ENCODE results near the gene HMBS. TPM values are rescaled to one million over a fixed set of nuclear protein-coding genes. Genes with fewer than 3 reads are reported as not detected.

Gene HMBS
- total RNA-seq, 1 donor from 2014 or later, result 38.2 TPM

DNA sequence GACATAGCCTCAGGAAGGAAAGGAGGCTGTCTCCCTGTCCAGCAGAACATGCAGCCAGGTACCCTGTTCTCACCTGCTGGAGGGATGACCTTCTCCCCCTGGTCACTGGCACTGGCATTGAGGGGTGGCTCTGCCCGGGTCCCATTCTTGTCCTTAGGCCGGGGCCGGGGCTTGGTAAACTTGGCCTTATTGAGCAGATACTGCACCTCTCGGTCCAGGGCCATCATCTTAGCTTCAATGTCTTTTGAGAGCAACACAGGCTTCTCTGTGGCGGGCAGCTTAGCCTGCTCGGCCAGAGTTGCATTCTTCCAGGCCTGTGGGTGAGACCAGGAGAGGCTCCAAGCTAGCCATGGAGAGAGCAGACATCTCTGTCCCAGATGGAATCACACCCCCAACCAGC, 38.2 kb upstream of the HMBS start:
- Mint-ChIP-seq H3K4me3 (no peak overlapping the region), H3K27me3 (no peaks in the 10 kb centered on the region), H3K9me3 (no peaks in the 10 kb centered on the region), H3K4me1 (ENCODE audit: unreplicated experiment) (no peaks in the 10 kb centered on the region), H3K36me3 (peaks cover 3% of the 10 kb centered on the region), H3K27ac (no peak overlapping the region)
- TF ChIP-seq, protein P1, sequence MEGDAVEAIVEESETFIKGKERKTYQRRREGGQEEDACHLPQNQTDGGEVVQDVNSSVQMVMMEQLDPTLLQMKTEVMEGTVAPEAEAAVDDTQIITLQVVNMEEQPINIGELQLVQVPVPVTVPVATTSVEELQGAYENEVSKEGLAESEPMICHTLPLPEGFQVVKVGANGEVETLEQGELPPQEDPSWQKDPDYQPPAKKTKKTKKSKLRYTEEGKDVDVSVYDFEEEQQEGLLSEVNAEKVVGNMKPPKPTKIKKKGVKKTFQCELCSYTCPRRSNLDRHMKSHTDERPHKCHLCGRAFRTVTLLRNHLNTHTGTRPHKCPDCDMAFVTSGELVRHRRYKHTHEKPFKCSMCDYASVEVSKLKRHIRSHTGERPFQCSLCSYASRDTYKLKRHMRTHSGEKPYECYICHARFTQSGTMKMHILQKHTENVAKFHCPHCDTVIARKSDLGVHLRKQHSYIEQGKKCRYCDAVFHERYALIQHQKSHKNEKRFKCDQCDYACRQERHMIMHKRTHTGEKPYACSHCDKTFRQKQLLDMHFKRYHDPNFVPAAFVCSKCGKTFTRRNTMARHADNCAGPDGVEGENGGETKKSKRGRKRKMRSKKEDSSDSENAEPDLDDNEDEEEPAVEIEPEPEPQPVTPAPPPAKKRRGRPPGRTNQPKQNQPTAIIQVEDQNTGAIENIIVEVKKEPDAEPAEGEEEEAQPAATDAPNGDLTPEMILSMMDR (conservative IDR thresholded peaks at IDR 0.05), result no peak
- no peak for DNase-seq (ENCODE audit: extremely low spot score, unreplicated experiment)

DNA sequence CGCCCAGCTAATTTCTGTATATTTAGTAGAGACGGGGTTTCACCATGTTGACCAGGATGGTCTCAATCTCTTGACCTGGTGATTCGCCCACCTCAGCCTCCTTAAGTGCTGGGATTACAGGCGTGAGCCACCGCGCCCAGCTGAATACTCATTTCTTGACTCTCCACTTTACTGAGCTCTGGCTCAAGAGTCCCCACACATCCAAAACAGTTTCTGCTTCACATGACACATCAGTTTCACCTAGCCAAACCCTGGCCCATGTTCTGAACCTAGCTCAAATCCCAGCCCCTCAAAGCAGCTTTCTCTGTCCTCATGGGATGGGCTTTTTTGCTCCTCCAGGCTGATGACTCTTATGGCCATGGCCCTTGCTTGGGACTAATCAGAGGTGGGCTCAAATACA, 37.5 kb upstream of the HMBS start:
- peaks cover 5% of the 10 kb centered on the region for H3K36me3 Mint-ChIP-seq
- H3K27ac Mint-ChIP-seq, result no peak overlapping the region

DNA sequence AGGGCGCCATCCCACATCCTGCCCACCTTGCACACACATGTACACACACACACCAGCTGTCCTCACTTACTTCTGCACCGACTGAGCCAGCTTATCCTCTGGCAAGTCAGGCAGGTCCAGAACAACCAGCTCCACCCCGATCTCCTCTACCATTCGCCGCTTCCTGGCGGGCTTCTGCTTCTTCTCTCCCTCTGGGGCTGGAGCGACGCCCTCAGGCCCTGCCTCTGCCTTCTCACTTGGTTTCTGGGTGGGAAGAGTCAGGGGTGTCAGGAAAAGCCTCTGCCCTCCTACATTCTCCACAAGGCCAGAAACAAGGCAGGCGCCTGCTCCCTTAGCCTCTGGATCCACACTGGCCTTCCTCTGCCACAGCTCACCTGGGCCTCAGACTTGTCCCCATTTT, 36.0 kb upstream of the HMBS start:
- Mint-ChIP-seq H3K27ac (no peak overlapping the region), H3K9me3 (no peaks in the 10 kb centered on the region), H3K4me3 (no peak overlapping the region), H3K4me1 (ENCODE audit: unreplicated experiment) (no peaks in the 10 kb centered on the region), H3K36me3 (peaks cover 15% of the 10 kb centered on the region), H3K27me3 (no peaks in the 10 kb centered on the region)
- DNase-seq (ENCODE audit: extremely low spot score, unreplicated experiment), result no peak
- TF ChIP-seq, protein P1 (conservative IDR thresholded peaks at IDR 0.05), result no peak

More for the DNA sequence above, 37.5 kb upstream of the HMBS start:
- Mint-ChIP-seq H3K9me3 (no peaks in the 10 kb centered on the region), H3K27me3 (no peaks in the 10 kb centered on the region), H3K4me3 (no peak overlapping the region), H3K4me1 (ENCODE audit: unreplicated experiment) (no peaks in the 10 kb centered on the region)
- TF ChIP-seq, protein P1 (conservative IDR thresholded peaks at IDR 0.05), result no peak
- DNase-seq (ENCODE audit: extremely low spot score, unreplicated experiment), result no peak

DNA sequence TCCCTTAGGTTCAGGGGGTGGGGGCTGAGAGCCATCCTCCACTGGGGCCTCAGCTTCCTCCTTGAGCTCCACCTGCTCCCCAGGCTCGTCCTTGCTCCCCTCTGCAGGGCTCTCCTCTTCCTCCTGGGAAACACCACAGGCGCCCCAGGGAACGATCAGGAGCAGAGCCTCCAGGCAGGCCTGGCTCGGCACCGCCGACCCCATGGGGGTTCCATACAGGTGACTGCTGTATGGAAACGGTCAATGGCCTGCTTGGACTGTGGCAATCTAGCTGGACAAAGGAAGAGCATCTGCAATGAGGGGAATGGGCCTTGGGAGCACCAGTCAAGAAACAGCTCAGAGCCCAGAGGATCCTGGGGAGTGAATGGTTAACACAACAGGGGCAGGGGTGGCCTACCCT, 35.6 kb upstream of the HMBS start:
- no peak for DNase-seq (ENCODE audit: extremely low spot score, unreplicated experiment)
- Mint-ChIP-seq H3K27me3 (no peaks in the 10 kb centered on the region), H3K36me3 (peaks cover 19% of the 10 kb centered on the region), H3K4me1 (ENCODE audit: unreplicated experiment) (no peaks in the 10 kb centered on the region), H3K27ac (no peak overlapping the region), H3K9me3 (no peaks in the 10 kb centered on the region), H3K4me3 (no peak overlapping the region)
- TF ChIP-seq, protein P1 (conservative IDR thresholded peaks at IDR 0.05), result no peak

DNA sequence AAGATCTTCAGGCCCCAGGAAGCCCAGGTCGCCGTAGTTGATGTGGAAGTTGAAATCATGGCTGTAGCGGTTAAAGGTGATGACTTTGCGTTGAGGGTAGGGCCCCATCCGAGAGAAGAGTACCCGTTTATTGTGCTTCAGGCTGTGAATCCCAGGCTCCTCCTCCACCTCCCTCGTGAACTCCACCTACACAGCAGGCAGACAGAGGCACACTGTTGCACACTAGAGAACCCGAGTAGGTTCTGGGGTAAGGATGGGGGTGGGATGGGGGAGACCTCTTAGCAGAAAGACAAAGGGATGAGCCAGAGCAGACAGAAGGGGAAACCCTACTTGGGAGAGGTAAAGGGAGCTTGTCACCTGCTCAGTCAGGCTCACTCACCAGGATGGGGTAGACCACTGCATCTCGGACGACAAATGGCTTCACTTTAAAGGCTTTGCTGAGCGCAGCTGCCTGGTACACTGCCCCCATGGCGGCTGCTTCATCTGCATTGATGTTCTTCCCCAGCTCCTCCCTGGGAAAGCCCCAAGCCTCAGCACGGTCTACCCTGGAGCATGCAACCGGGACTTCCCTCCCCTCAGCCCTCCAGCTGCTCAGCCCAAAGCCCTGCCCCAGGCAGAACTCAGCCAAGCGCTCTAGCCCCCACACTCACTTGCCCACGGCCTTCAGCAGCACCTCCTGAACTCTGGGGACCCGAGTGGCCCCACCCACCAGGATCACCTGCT, 33.1 kb upstream of the HMBS start:
- Mint-ChIP-seq H3K36me3 (peaks cover 25% of the 10 kb centered on the region), H3K9me3 (no peaks in the 10 kb centered on the region)

More for the DNA sequence above, 33.1 kb upstream of the HMBS start:
- TF ChIP-seq, protein P1 (conservative IDR thresholded peaks at IDR 0.05), result no peak
- H3K27me3 Mint-ChIP-seq, result no peaks in the 10 kb centered on the region
- no peak overlapping the region for H3K4me3 Mint-ChIP-seq
- H3K27ac Mint-ChIP-seq, result no peak overlapping the region
- H3K4me1 Mint-ChIP-seq (ENCODE audit: unreplicated experiment), result peaks cover 8% of the 10 kb centered on the region
- DNase-seq (ENCODE audit: extremely low spot score, unreplicated experiment), result no peak

Data from type B pancreatic cell (in vitro differentiated cells).